ENCODE results near the gene MRPS14.

DNA sequence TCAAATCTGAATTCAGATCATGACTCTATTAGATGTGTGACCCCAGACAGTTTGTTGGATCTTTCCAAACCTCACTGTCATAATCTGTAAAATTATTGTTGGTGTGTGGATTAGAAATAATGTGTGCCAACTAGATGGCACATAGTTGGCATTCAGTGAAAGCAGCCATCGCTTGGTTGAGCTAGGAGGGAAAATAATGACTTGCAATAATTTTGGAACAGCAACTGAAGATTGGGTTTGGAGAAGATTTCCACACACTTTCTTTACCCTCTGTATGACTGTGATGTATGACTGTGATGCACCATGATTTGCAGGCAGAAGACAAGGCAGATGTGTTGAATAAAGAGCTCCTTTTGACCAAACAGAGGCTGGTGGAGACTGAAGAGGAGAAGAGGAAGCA, 47.5 kb downstream of the MRPS14 start:
- TF ChIP-seq, protein P1, sequence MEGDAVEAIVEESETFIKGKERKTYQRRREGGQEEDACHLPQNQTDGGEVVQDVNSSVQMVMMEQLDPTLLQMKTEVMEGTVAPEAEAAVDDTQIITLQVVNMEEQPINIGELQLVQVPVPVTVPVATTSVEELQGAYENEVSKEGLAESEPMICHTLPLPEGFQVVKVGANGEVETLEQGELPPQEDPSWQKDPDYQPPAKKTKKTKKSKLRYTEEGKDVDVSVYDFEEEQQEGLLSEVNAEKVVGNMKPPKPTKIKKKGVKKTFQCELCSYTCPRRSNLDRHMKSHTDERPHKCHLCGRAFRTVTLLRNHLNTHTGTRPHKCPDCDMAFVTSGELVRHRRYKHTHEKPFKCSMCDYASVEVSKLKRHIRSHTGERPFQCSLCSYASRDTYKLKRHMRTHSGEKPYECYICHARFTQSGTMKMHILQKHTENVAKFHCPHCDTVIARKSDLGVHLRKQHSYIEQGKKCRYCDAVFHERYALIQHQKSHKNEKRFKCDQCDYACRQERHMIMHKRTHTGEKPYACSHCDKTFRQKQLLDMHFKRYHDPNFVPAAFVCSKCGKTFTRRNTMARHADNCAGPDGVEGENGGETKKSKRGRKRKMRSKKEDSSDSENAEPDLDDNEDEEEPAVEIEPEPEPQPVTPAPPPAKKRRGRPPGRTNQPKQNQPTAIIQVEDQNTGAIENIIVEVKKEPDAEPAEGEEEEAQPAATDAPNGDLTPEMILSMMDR (IDR thresholded peaks at IDR 0.05; ENCODE audit: poor library complexity): no peak
- no peak for TF ChIP-seq EZH2phosphoT487 (IDR thresholded peaks at IDR 0.05; ENCODE audit: low read depth, severe bottlenecking, unreplicated experiment)
